ENCODE measurements around the gene CCN5.
"Not testable (repeated sequence)": the region's sequence is repeated elsewhere in the genome, so short reads cannot be mapped to it uniquely, and the experiment has no call there.

DNA sequence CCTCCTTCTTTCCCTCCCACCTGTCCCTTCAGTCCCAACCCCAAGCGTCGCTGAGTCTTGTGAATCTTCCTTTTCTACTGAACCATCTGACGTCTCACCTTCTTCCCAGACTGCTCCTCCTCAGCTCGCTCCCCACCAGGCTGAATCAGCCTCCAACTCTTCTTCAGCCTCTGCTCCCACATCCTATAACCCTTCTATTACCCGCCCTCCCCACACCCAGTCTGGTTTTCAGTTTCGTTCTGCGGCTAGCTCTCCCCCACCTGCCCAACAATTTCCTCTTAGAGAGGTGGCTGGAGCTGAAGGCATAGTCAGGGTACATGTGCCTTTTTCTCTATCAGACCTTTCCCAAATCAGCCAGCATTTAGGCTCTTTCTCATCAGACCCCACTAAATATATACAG is 43.6 kb upstream of the CCN5 start:
- TF ChIP-seq, protein P1, sequence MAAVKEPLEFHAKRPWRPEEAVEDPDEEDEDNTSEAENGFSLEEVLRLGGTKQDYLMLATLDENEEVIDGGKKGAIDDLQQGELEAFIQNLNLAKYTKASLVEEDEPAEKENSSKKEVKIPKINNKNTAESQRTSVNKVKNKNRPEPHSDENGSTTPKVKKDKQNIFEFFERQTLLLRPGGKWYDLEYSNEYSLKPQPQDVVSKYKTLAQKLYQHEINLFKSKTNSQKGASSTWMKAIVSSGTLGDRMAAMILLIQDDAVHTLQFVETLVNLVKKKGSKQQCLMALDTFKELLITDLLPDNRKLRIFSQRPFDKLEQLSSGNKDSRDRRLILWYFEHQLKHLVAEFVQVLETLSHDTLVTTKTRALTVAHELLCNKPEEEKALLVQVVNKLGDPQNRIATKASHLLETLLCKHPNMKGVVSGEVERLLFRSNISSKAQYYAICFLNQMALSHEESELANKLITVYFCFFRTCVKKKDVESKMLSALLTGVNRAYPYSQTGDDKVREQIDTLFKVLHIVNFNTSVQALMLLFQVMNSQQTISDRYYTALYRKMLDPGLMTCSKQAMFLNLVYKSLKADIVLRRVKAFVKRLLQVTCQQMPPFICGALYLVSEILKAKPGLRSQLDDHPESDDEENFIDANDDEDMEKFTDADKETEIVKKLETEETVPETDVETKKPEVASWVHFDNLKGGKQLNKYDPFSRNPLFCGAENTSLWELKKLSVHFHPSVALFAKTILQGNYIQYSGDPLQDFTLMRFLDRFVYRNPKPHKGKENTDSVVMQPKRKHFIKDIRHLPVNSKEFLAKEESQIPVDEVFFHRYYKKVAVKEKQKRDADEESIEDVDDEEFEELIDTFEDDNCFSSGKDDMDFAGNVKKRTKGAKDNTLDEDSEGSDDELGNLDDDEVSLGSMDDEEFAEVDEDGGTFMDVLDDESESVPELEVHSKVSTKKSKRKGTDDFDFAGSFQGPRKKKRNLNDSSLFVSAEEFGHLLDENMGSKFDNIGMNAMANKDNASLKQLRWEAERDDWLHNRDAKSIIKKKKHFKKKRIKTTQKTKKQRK (IDR thresholded peaks at IDR 0.05; ENCODE audit: low read length), result not testable (repeated sequence)
- not testable (repeated sequence) for TF ChIP-seq FOXJ3 (CRISPR knock-in tag; IDR thresholded peaks at IDR 0.05; ENCODE audit: borderline replicate concordance); SRF (IDR thresholded peaks at IDR 0.05; ENCODE audit: low read depth, low read length); PAF1 (CRISPR knock-in tag; IDR thresholded peaks at IDR 0.05); ZNF260 (CRISPR knock-in tag; IDR thresholded peaks at IDR 0.05; ENCODE audit: borderline replicate concordance, low read depth)
- TF ChIP-seq, protein P2, sequence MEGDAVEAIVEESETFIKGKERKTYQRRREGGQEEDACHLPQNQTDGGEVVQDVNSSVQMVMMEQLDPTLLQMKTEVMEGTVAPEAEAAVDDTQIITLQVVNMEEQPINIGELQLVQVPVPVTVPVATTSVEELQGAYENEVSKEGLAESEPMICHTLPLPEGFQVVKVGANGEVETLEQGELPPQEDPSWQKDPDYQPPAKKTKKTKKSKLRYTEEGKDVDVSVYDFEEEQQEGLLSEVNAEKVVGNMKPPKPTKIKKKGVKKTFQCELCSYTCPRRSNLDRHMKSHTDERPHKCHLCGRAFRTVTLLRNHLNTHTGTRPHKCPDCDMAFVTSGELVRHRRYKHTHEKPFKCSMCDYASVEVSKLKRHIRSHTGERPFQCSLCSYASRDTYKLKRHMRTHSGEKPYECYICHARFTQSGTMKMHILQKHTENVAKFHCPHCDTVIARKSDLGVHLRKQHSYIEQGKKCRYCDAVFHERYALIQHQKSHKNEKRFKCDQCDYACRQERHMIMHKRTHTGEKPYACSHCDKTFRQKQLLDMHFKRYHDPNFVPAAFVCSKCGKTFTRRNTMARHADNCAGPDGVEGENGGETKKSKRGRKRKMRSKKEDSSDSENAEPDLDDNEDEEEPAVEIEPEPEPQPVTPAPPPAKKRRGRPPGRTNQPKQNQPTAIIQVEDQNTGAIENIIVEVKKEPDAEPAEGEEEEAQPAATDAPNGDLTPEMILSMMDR (CRISPR knock-in tag; IDR thresholded peaks at IDR 0.05), result not testable (repeated sequence)
- TF ChIP-seq, protein P3, sequence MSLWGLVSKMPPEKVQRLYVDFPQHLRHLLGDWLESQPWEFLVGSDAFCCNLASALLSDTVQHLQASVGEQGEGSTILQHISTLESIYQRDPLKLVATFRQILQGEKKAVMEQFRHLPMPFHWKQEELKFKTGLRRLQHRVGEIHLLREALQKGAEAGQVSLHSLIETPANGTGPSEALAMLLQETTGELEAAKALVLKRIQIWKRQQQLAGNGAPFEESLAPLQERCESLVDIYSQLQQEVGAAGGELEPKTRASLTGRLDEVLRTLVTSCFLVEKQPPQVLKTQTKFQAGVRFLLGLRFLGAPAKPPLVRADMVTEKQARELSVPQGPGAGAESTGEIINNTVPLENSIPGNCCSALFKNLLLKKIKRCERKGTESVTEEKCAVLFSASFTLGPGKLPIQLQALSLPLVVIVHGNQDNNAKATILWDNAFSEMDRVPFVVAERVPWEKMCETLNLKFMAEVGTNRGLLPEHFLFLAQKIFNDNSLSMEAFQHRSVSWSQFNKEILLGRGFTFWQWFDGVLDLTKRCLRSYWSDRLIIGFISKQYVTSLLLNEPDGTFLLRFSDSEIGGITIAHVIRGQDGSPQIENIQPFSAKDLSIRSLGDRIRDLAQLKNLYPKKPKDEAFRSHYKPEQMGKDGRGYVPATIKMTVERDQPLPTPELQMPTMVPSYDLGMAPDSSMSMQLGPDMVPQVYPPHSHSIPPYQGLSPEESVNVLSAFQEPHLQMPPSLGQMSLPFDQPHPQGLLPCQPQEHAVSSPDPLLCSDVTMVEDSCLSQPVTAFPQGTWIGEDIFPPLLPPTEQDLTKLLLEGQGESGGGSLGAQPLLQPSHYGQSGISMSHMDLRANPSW (CRISPR knock-in tag; IDR thresholded peaks at IDR 0.05; ENCODE audit: borderline replicate concordance), result not testable (repeated sequence)
